ENCODE measurements around the gene RTL10. TPM values are rescaled to one million over a fixed set of nuclear protein-coding genes. Genes with fewer than 3 reads are reported as not detected.
A peak's percentile ranks its signal among the peaks of the same experiment; 100 is the strongest.

Gene RTL10
- total RNA-seq, 2 donors from 2014 or later: 20.6 to 22.2 TPM

GRCh38 chr22:19814428-19814827 is 40.2 kb downstream of the RTL10 start:
- no peaks in the 10 kb centered on the region for H3K27me3 ChIP-seq (ENCODE audit: control insufficient read depth, insufficient read depth, low read length, poor library complexity, severe bottlenecking)
- DNase-seq: peak; percentile 21
- no peak overlapping the region for H3K27ac ChIP-seq (ENCODE audit: low read depth, low read length)
- H3K4me1 ChIP-seq (ENCODE audit: control insufficient read depth, insufficient read depth, low read length): no peaks in the 10 kb centered on the region
- TF ChIP-seq CTCF (conservative IDR thresholded peaks at IDR 0.05): no peak
- WGBS, 2 experiments (ENCODE audit: insufficient coverage in 1 of 2, insufficient read length in 1 of 2): 91 to 95% methylated on average over 4 to 5 of the region's 5 CpGs
- no peaks in the 10 kb centered on the region for H3K36me3 ChIP-seq (ENCODE audit: control insufficient read depth, insufficient read depth, low read length)
- H3K4me3 ChIP-seq (ENCODE audit: low read length): no peak overlapping the region
- Mint-ChIP-seq H3K9me3 (no peaks in the 10 kb centered on the region), H3K27me3 (ENCODE audit: insufficient read depth) (no peaks in the 10 kb centered on the region), H3K4me1 (no peaks in the 10 kb centered on the region), H3K4me3 (no peak overlapping the region), H3K27ac (no peak overlapping the region), H3K36me3 (ENCODE audit: low read depth) (no peaks in the 10 kb centered on the region)
- H3K9ac ChIP-seq (ENCODE audit: extremely low read depth, low read length, poor library complexity, severe bottlenecking): no peak overlapping the region
- no peaks in the 10 kb centered on the region for H3K9me3 ChIP-seq (ENCODE audit: control insufficient read depth, low read length)

DNA sequence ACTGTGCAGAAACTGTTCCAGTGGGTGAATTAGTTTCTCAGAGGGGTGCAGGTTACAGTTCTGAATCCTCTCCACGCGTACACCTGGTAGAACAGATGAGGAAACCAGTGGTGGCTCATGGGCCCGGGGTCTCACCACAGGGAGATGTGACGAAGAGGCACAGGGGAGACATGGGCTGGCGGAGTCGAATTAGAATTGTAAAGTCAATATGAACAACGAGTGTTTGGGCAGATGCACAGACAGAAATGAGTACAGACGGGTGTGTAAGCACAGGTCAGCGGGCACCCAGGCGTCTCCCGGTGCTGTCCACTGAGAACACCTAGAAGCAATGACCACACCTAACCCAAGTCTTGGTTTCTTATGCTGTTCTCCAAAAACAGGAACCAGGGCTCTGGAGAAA is 41.8 kb downstream of the RTL10 start:
- no peaks in the 10 kb centered on the region for H3K27me3 ChIP-seq (ENCODE audit: control insufficient read depth, insufficient read depth, low read length, poor library complexity, severe bottlenecking)
- DNase-seq: peak; percentile 21
- no peak overlapping the region for H3K9ac ChIP-seq (ENCODE audit: extremely low read depth, low read length, poor library complexity, severe bottlenecking)
- Mint-ChIP-seq H3K4me3 (no peak overlapping the region), H3K27ac (no peak overlapping the region), H3K27me3 (ENCODE audit: insufficient read depth) (no peaks in the 10 kb centered on the region), H3K4me1 (no peaks in the 10 kb centered on the region), H3K36me3 (ENCODE audit: low read depth) (no peaks in the 10 kb centered on the region), H3K9me3 (no peaks in the 10 kb centered on the region)
- H3K9me3 ChIP-seq (ENCODE audit: control insufficient read depth, low read length): no peaks in the 10 kb centered on the region
- H3K4me3 ChIP-seq (ENCODE audit: low read length): no peak overlapping the region
- no peak for TF ChIP-seq CTCF (conservative IDR thresholded peaks at IDR 0.05)
- H3K27ac ChIP-seq (ENCODE audit: low read depth, low read length): no peak overlapping the region
- no peaks in the 10 kb centered on the region for H3K36me3 ChIP-seq (ENCODE audit: control insufficient read depth, insufficient read depth, low read length)
- whole genome bisulfite sequencing, 2 experiments (ENCODE audit: insufficient coverage in 1 of 2, insufficient read length in 1 of 2): 94 to 99% methylated on average over 9 to 11 of the region's 11 CpGs
- H3K4me1 ChIP-seq (ENCODE audit: control insufficient read depth, insufficient read depth, low read length): no peaks in the 10 kb centered on the region

- H3K27ac Mint-ChIP-seq: no peak overlapping the region
- Histone ChIP-seq H3K36me3 (ENCODE audit: control insufficient read depth, insufficient read depth, low read length) (no peaks in the 10 kb centered on the region), H3K4me3 (ENCODE audit: low read length) (no peak overlapping the region), H3K9ac (ENCODE audit: extremely low read depth, low read length, poor library complexity, severe bottlenecking) (no peak overlapping the region), H3K9me3 (ENCODE audit: control insufficient read depth, low read length) (no peaks in the 10 kb centered on the region), H3K27me3 (ENCODE audit: control insufficient read depth, insufficient read depth, low read length, poor library complexity, severe bottlenecking) (no peaks in the 10 kb centered on the region), H3K27ac (ENCODE audit: low read depth, low read length) (no peak overlapping the region), H3K4me1 (ENCODE audit: control insufficient read depth, insufficient read depth, low read length) (no peaks in the 10 kb centered on the region)
- H3K36me3 Mint-ChIP-seq (ENCODE audit: low read depth): no peaks in the 10 kb centered on the region
- H3K9me3 Mint-ChIP-seq: no peaks in the 10 kb centered on the region
- 90 to 92% methylated on average over 22 to 36 of the region's 36 CpGs for WGBS, 2 experiments (ENCODE audit: insufficient coverage in 1 of 2, insufficient read length in 1 of 2)
- TF ChIP-seq CTCF (conservative IDR thresholded peaks at IDR 0.05): no peak
- H3K27me3 Mint-ChIP-seq (ENCODE audit: insufficient read depth): no peaks in the 10 kb centered on the region
- peak; percentile 37 for DNase-seq
- no peak overlapping the region for H3K4me3 Mint-ChIP-seq
- no peaks in the 10 kb centered on the region for H3K4me1 Mint-ChIP-seq
Observed at GRCh38 chr22:19811811-19812771, 42.6 kb downstream of the RTL10 start.
